Islet precursor cell (in vitro differentiated cells): ENCODE measurements around the gene CDS2.
A peak's percentile ranks its signal among the peaks of the same experiment; 100 is the strongest.

Source experiments
- DNase-seq: peaks from one replicate; pipeline ENCODE4 v3.0.0-alpha.2; 2018

Gene CDS2

DNA sequence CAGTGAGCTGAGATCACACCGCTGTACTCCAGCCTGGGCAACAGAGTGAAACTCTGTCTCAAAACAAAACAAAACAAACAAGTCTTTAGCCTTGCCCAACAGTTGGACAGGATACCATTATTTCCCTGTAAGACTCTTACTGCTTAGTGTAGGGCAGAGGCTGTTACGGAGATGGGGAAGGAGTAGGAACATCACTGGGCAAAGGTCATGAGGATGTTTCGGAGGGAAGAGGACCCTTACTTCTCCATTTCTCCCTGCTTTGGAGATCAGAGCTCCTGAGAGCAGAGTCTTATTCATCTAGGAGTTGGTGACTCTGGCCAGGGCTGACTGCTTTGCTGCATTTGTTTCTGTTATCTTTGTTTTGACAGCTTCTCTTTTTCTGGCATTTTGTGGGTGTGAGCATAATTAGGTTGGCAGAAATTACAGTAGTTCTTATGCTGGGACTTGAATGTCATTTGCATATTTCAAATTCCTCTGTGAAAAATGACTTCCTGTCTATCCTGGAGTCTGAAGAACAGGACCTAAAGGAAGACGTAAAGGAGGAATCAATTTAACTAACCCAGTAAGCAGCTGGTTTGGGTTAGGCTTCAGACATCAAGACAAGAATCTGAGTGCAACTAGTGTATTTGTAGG lies 89.0 kb downstream of the CDS2 start:
- peak; percentile 36 for DNase-seq

DNA sequence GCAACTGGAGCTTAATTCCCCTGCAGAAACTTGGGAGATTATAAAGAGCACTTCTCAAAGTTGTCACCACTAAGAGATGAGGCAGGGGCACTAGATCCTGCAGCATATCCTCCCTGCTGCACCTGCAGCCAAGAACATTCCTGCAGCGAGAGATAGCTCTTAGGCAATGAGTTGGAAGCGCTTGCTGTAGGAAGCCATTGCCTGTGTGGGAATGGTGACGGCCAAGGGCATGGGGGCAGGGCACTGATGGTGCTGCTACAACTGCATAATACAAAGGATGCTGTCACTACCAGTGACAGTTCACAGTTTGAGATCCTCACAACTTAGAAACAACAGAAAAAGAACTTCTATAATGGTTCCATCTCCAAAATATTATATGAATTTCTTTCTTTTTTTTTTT lies 89.9 kb downstream of the CDS2 start:
- DNase-seq = peak; percentile 25

DNA sequence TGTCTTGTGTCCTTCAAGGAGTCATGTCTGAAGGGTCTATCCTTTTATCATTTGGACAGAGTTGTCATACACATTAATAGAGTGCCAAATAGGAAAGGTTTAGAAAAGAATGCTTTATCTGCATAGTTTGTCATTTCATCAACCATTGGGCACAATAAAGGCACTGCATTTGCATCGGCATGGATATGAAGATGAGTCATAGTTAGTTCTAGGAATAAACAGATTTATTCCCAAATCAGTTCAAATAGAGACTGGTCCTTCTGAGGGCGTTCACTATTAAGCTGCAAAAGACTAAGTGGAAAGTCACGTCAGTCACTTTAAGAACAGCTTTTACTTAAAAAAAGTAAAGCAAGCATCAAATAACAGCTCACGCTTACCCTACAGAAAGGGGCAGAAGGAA lies 90.8 kb downstream of the CDS2 start:
- no peak for DNase-seq

DNA sequence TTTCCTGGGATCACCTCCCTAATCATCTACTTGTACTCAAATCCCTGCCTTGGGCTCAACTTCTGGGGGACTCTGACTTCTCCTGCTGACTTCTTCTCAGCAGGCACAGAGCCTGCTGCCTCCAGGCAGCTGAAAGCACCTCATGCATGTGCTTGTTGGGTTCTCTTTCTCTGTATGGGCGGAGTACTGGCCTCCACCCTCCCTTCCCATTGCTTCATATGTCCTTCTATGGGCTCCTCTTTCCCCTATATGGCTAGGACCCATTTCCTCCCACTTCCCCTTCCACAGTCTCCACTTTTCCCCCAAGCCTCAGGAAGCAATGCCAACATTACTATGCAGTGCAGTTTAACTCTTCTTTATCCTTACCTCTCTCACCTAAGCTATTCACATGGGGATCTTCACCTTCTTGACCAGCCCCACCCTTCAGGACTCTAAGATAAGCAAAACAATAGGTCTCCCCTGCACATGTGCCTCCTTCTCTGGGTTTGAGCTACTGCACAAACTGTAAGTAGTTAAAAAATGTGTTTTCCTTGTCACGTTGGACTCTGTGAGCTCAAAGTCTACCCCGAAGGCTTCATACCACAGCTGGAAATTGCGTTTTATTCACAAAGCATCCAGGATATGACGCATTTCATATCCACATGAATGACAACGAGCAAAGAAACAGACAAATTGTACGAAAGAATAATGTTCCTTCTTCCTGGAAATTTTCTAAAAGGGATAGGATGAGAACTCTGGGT lies 93.7 kb downstream of the CDS2 start:
- DNase-seq = no peak

DNA sequence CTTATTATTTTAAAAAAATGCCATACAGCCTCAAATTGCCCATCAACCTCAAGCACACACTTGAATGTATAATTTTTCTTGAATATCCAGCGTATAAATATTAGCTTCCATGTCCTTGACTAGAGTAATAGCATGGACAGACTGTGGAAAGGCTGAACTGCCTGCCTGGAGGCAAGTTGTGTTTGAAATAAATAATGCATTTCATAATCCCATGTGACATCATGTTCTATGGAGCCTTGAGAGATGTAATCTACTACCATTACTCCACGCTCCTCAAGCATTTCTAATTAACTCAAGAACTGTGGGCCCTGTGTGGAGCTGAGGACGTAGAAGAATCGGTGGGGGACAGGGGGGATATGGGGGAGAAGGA lies 94.2 kb downstream of the CDS2 start:
- DNase-seq = no peak

DNA sequence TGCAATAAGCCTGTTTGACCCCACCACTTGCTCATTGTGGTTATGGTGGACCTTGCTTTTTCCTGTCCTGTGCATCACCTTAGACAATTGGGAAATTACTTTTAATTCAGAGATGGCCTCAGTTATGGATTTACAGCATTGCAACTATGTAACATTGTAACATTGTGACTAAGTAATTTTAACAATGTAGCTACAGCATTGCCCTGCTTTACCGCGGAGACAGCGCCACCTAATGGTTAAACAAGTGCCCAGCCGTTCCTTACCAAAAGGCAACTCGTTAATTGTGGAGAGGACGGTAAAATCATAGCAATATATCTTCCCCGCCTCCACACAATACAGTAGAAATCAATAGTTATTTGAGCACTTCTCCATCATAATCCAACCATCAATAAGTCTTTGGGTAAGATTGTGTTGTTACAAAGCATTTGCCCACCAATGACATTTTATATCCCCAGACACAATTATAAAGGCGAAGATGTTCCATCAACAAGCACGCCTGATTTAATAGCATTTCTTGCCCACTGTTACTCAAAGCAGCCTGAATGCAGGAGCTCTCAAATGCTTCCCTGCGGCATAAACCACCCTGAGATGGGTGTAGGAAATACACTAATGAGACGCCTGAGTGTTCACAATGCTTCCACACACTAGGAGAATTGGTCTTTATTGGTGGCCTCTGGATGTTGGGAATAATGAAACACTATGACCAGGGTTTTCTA lies 96.3 kb downstream of the CDS2 start:
- no peak for DNase-seq

DNA sequence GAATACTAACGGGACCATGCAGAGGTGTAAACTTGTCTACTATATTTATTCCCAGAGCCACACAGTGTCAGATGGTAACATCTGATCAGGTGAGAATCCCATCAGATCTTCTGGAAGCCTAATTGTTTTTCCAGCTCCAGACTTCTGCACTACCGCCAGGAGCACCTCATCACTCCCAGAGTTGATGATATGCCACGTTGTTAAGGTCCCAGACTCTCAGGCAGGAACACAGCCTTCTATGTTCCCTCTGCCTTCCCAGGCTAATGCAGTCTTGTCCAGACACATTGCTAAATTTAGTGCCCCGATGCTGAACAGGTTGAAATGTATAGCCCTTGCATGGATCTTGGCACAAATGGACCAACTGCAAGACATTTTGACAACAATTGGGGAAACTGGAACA lies 103.7 kb downstream of the CDS2 start:
- no peak for DNase-seq

DNA sequence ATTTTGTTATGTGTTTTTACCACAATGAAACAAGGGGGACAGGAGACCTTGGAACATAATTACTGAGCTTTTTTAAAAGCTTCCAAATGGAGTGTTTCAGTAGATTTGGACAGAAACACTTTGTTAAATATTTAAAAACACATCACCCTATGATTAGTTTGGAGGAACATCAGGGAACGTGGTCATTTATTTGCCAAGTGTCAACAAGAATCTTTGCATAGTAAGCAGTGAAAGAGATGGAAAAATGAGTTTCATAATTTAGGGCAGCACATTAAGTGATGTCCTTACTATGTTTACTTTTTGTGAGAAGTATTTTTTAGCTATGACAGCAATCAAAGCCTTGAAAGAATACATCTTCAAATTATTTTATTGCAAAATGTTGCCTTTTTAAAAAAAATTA lies 107.3 kb downstream of the CDS2 start:
- no peak for DNase-seq

DNA sequence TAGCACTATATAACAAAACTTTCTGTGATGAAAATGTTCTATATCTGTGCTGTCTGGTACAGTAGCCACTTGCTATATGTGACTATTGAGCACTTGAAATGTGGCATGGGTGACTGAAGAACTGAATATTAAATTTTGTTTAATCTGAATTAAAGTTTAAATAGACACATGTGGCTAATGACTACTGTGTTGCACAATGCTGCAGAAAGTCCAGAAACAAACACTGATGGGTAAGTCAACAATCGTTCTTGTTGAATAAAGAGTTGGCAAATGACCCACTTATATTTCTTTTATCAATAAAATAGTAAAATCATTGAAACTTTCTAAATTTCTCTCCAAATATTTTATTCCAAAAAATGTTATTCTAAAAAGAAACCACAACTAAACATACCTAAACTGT lies 108.2 kb downstream of the CDS2 start:
- no peak for DNase-seq
